ENCODE measurements around the gene INSL3.
"Not testable (repeated sequence)": the region's sequence is repeated elsewhere in the genome, so short reads cannot be mapped to it uniquely, and the experiment has no call there.

INSL3 gene

GRCh38 chr19:17803264-17803896, 17.9 kb downstream of the INSL3 start:
- Histone ChIP-seq H3K4me2 (no peak overlapping the region), H2AFZ (ENCODE audit: low read depth) (no peak overlapping the region)

DNA sequence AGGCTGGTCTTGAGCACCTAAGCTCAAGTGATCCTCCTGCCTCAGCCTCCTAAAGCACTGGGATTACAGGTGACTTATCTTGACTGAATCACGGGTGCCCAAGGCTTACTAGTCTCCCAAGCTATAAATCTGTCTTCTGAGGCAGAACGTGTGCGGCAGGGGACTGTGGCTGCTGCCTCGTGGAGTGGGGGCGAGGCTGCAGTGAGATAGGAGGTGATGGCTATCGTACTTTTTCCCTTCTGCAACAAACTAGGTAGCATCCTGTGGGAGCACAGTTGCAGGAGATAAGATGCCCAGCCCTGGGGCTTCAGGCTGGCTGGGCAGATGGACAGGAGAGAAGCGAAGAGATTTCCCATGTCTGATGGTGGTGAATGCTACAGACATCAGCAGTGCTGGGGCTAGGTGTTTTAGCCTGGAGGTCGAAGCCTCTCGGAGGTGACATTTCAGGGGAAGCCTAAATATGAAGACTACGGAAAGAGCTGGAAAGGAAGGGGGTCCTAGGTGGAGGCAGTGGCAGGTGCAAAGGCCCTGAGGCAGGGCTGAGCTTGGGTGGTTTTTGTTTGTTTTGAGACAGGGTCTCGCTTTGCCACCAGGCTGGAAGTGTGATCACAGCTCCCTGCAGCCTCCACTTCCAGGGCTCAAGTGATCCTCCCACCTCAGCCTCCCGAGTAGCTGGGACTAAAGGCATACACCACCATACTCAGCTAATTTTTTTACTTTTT, 19.0 kb downstream of the INSL3 start:
- no peaks in the 10 kb centered on the region for H3K79me2 ChIP-seq (ENCODE audit: insufficient read depth, low read depth)
- no peaks in the 10 kb centered on the region for H3K4me1 ChIP-seq (ENCODE audit: low read depth, poor library complexity, severe bottlenecking)
- H3K27me3 ChIP-seq (ENCODE audit: insufficient read depth, low read depth): peaks cover 61% of the 10 kb centered on the region
- no peak overlapping the region for H3K9ac ChIP-seq
- H3K36me3 ChIP-seq (ENCODE audit: insufficient read depth): no peaks in the 10 kb centered on the region
- no peaks in the 10 kb centered on the region for H4K20me1 ChIP-seq (ENCODE audit: insufficient read depth)
- no peak overlapping the region for H2AFZ ChIP-seq (ENCODE audit: low read depth)
- H3K4me2 ChIP-seq: no peak overlapping the region
- TF ChIP-seq, protein P1, sequence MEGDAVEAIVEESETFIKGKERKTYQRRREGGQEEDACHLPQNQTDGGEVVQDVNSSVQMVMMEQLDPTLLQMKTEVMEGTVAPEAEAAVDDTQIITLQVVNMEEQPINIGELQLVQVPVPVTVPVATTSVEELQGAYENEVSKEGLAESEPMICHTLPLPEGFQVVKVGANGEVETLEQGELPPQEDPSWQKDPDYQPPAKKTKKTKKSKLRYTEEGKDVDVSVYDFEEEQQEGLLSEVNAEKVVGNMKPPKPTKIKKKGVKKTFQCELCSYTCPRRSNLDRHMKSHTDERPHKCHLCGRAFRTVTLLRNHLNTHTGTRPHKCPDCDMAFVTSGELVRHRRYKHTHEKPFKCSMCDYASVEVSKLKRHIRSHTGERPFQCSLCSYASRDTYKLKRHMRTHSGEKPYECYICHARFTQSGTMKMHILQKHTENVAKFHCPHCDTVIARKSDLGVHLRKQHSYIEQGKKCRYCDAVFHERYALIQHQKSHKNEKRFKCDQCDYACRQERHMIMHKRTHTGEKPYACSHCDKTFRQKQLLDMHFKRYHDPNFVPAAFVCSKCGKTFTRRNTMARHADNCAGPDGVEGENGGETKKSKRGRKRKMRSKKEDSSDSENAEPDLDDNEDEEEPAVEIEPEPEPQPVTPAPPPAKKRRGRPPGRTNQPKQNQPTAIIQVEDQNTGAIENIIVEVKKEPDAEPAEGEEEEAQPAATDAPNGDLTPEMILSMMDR (conservative IDR thresholded peaks at IDR 0.05; ENCODE audit: low read depth, low read length): no peak
- no peak overlapping the region for H3K27ac ChIP-seq
- no peak overlapping the region for H3K4me3 ChIP-seq (IDR thresholded peaks at IDR 0.05; ENCODE audit: insufficient read depth, low read depth, low read length)

More at GRCh38 chr19:17803264-17803896, 17.9 kb downstream of the INSL3 start:
- Histone ChIP-seq H3K9ac (no peak overlapping the region), H3K4me1 (ENCODE audit: low read depth, poor library complexity, severe bottlenecking) (no peaks in the 10 kb centered on the region), H3K27me3 (ENCODE audit: insufficient read depth, low read depth) (peaks cover 58% of the 10 kb centered on the region), H3K36me3 (ENCODE audit: insufficient read depth) (no peaks in the 10 kb centered on the region), H3K79me2 (ENCODE audit: insufficient read depth, low read depth) (no peaks in the 10 kb centered on the region), H4K20me1 (ENCODE audit: insufficient read depth) (no peaks in the 10 kb centered on the region), H3K4me3 (IDR thresholded peaks at IDR 0.05; ENCODE audit: insufficient read depth, low read depth, low read length) (no peak overlapping the region), H3K27ac (no peak overlapping the region)
- TF ChIP-seq, protein P1 (conservative IDR thresholded peaks at IDR 0.05; ENCODE audit: low read depth, low read length): no peak

GRCh38 chr19:17798599-17798998, 22.7 kb downstream of the INSL3 start:
- not testable (repeated sequence) for H3K4me3 ChIP-seq (IDR thresholded peaks at IDR 0.05; ENCODE audit: insufficient read depth, low read depth, low read length); H4K20me1 ChIP-seq (ENCODE audit: insufficient read depth); H3K9ac ChIP-seq; H2AFZ ChIP-seq (ENCODE audit: low read depth); H3K36me3 ChIP-seq (ENCODE audit: insufficient read depth); H3K27ac ChIP-seq; H3K4me1 ChIP-seq (ENCODE audit: low read depth, poor library complexity, severe bottlenecking); H3K4me2 ChIP-seq; H3K79me2 ChIP-seq (ENCODE audit: insufficient read depth, low read depth)
- peaks cover 64% of the 10 kb centered on the region for H3K27me3 ChIP-seq (ENCODE audit: insufficient read depth, low read depth)

DNA sequence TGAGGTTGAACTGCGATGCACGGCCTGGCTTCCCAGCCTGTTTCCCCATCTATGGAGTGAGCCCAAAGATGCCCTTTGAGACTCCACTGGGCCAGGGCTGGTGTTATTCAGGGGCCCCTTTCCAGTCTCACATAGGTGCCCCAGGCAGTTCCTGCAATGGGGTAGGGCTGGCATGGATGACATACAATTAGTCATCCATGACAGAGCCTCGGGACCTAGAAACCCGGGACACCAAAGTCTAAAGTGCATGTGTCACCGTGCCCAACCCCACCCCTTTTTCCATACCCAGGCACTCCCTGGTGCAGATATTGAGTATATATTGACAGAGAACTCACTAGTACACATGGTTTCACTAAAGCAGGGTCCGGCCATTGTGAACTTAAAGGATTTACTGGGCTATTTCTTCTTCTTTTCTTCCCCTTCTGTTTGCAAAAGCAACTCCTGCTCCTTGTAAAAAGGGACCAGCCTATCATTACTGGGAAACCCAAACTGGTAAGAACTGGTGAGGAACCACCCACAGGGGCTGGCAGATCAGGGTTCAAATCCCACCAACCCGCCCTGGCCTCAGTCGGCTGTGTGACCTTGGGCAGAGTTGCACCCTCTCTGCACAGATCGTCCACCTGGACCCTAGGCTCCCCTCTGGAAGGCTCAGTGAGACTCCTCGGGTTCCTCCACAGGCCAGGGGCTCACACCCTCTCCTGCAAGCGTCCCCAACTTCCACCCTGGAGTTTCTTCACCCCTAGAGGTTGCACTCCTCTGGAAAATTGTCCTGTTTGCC, 23.7 kb downstream of the INSL3 start:
- Histone ChIP-seq H3K36me3 (ENCODE audit: insufficient read depth) (no peaks in the 10 kb centered on the region), H3K27me3 (ENCODE audit: insufficient read depth, low read depth) (peaks cover 56% of the 10 kb centered on the region), H3K9ac (no peak overlapping the region), H3K4me3 (IDR thresholded peaks at IDR 0.05; ENCODE audit: insufficient read depth, low read depth, low read length) (no peak overlapping the region), H3K79me2 (ENCODE audit: insufficient read depth, low read depth) (no peaks in the 10 kb centered on the region), H3K27ac (no peak overlapping the region), H4K20me1 (ENCODE audit: insufficient read depth) (no peaks in the 10 kb centered on the region), H3K4me1 (ENCODE audit: low read depth, poor library complexity, severe bottlenecking) (no peaks in the 10 kb centered on the region), H3K4me2 (no peak overlapping the region), H2AFZ (ENCODE audit: low read depth) (no peak overlapping the region)
- TF ChIP-seq, protein P1 (conservative IDR thresholded peaks at IDR 0.05; ENCODE audit: low read depth, low read length): no peak

Data from KMS-11 (cell line).